CD4-positive, alpha-beta T cell treated with Interleukin-6 for 4 hours (primary cell): ENCODE data around the gene CEP70.

Source experiments
- DNase-seq: peaks from one replicate; pipeline ENCODE4 v3.0.0-alpha.2; 2020; ENCODE audit warnings: mixed read lengths

CEP70 gene

GRCh38 chr3:138449490-138449889, 144.6 kb downstream of the CEP70 start:
- no peak for DNase-seq

- DNase-seq = no peak
These were observed 145.4 kb downstream of the CEP70 start for GRCh38 chr3:138448631-138449030.

GRCh38 chr3:138445654-138446053, 148.4 kb downstream of the CEP70 start:
- DNase-seq = no peak

- no peak for DNase-seq
These were observed 148.8 kb downstream of the CEP70 start for GRCh38 chr3:138445236-138445635.
